SH-SY5Y (cell line): ENCODE results near the gene HTD2.

Experiments used
- GATA2 ChIP-seq: IDR thresholded peaks from 2 replicates; pipeline ENCODE4 v1.6.1; 2011; ENCODE audit warnings: mild to moderate bottlenecking, low read depth, low read length
- GATA3 ChIP-seq: IDR thresholded peaks from 2 replicates; pipeline ENCODE4 v1.6.1; 2011; ENCODE audit warnings: low read depth, mild to moderate bottlenecking, low read length, moderate library complexity

The HTD2 gene

GRCh38 chr3:58358092-58358491, 51.8 kb downstream of the HTD2 start:
- TF ChIP-seq GATA3 (no peak), GATA2 (no peak)

GRCh38 chr3:58358808-58359207, 52.5 kb downstream of the HTD2 start:
- TF ChIP-seq GATA2 = no peak
- TF ChIP-seq GATA3 = no peak

DNA sequence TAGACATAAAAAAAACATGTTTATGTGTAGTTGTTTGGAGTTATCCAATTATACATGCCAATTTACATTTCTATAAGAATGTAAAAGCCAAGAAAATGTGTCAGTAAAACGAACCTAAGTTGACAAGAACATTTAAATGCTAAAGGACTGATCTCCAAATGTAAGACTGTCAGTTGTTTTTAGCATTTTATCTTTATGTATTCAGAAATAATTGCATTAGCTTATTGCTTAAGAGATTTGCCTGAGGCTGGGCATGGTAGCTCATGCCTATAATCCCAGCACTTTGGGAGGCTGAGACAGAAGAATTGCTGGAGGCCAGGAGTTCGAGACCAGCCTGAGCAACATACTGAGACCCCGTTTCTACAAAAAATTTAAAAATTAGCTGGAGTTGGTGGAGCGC, 53.3 kb downstream of the HTD2 start:
- TF ChIP-seq GATA2 = no peak
- TF ChIP-seq GATA3 = no peak

DNA sequence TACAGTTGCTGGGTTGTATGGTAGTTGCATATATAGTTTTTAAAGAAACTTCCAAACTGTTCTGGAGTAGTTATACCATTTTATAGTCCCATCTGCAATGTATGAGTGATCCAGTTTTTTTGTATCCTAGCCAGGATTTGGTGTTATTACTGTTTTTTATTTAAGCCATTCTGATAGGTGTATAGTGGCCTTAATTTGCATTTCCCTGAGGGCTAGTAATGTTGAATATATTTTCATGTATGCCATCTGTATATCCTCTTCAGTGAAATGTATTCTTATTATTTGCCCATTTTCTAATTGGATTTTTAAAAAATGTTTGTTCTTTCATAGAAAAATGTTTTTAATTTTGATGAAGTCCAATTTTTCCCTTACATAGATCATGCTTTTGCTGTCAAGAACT, 55.5 kb downstream of the HTD2 start:
- TF ChIP-seq GATA3 (no peak), GATA2 (no peak)

DNA sequence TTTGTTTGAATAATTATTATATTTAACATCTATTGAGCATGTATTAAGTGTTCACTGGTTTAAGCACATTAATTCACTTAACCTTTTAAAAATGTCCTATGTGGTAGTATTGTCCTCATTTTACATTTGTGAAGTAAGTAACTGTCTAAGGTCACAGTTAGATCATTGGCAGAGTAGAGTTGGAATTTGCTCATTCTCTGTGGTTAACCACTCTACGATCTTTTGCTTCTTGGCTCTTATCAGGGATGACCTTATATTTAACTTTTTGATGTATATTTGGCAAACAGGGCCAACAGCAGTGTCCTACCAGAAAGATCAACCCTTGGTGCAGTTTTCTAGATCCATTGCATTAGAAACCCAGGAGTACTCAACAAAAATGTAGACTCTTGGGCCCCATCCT, 60.4 kb downstream of the HTD2 start:
- no peak for TF ChIP-seq GATA2
- TF ChIP-seq GATA3 = no peak

GRCh38 chr3:58369038-58369437, 62.7 kb downstream of the HTD2 start:
- no peak for TF ChIP-seq GATA3
- no peak for TF ChIP-seq GATA2
